GM18867 (cell line): ENCODE measurements around the gene ARF4.

Experiments
- ATAC-seq: cut with Tn5 transposase; IDR thresholded peaks from one replicate; pipeline ENCODE4 v1.9.1; 2021; ENCODE audit warnings: mild to moderate bottlenecking, moderate library complexity; ENCODE audit not compliant: unreplicated experiment

Gene ARF4

DNA sequence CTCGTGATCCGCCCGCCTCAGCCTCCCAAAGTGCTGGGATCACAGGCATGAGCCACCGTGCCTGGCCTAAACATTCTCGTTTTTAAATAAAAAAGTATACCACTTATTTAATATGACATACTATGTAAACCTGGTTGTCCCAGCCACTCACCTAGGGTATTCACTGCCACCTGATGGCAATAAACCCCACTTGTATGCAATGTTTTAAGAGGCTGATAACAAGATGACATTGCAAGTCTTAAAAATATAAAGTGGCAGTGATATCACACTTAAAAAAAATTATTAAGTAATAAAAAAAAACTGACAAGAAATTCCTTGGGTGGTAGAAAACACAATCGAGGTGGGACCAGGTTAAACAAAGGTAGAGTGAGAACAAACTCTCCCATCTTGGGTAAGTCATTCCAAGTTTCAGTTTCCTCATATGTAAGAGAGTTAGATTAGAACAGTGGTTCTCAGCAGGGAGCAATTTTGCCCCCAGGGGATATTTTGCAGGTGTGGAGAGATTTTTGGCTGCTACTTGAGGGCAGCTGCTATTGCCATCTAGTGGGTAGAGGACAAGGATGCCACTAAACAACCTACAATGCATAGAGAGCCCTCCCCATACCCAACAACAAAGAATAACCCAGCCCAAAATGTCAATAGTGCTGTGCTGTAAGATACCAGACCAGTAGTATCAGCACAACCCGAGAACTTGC is 14.5 kb downstream of the ARF4 start:
- ATAC-seq = no peak

DNA sequence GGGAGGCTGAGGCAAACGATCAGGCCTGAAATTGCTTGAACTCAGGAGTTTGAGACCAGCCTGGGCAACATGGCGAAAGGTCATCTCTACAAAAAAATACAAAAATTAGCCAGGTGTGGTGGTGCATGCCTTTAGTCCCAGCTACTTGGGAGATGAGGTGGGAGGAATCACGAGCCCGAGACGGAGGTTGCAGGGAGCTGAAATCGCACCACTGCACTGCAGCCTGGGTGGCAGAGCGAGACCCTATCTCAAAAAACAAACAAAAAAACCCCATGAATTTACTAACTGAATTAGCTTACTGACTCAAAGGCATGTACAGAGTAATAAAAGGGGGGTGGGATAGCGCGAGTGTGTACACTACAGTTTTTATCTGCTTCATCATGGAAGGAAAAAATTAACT is 19.3 kb downstream of the ARF4 start:
- no peak for ATAC-seq

DNA sequence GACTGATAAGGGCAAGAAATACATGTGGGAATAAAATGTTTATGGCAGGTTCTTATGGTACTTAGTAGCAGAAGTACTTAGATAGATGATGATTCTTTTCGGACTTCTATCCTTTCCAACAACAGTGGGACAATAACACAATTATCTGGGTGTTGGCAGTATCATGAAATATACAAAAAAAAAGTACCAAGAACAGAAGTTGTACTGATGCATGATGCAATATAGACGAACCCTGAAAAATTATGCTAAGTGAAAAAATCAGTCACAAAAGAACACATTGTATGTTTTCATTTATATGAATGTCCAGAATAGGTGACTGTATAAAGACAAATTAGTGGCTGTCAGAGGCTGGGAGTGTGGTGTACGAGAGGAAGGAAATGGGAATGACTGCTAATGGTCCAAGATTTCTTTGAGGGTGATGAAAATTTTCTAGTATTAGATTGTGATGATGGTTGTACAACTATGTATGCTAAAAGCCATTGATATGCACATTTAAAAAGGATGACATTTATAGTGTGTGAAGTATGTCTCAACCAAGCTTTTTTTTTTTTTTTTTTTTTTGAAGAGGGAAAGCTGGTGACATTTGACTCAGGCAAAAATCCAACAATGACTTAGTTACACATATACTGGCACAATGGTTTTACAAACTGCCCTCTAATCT is 21.0 kb downstream of the ARF4 start:
- no peak for ATAC-seq

DNA sequence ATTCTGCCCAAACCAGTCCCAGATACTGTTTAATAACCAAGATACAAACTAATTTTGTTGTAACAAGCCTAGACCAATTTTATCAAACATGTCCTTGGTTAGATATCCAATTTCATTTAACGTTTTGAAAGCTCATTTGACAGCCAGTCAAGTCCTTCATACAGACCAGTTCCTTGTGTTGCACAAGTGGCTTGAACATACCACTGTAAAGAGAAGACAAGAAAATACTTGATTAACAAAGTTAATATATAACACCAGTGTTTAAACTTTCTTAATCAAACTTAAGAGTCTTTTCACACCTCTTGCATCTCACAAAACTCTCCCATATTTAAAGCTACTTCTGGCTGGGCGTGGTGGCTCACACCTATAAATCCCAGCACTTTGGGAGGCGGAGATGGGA is 25.0 kb downstream of the ARF4 start:
- ATAC-seq = no peak

DNA sequence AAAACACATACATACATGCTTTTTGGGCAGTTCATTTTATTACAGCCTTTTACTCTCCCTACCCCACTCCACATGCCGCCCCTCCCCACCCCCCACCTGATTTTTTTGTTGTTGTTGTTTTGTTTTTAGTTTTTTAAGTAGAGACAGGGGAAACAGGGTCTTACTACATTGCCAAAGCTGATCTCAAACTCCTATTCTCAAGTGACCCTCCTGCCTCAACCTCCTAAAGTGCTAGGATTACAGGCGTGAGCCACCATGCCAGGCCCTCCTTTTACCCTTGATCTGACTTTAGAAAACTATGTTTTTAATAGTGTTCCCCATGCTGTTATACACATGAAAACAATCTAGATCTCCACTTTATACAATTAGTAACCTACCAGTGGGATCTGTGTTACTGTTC is 26.3 kb downstream of the ARF4 start:
- no peak for ATAC-seq

DNA sequence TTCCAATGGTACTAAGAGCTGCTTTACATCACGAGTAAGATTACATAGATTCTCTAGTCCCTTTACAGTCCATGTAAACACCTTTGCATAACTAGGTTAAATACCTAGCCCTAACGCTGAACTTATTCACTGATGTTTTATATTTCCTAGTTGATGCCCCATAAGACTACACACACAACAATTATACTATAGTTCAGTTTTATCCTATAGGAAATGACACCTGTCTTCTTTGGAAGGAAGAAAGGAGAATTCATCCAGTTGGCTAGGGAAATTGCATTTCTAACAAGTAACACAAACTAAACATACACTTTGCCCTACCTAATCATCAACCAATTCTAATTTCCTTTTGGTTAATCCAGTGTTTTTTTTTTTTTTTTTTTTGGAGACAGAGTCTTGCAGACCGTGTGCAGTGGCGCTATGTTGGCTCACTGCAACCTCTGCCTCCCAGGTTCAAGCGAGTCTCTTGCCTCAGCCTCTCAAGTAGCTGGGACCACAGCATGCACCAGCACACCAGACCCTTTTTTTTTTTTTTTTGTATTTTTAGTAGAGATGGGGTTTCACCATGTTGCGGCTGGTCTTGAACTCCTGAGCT is 27.2 kb downstream of the ARF4 start:
- no peak for ATAC-seq

DNA sequence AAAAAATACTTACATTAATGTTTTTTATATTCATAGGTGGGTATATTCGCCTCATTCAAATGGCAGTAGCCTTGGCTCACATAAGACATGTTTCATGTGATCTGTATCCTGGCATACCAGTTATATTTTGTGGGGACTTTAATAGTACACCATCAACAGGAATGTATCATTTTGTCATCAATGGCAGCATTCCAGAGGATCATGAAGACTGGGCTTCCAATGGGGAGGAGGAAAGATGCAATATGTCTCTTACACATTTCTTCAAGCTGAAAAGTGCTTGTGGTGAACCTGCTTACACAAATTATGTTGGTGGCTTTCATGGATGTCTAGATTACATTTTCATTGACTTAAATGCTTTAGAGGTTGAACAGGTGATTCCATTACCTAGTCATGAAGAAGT is 37.6 kb downstream of the ARF4 start:
- no peak for ATAC-seq

DNA sequence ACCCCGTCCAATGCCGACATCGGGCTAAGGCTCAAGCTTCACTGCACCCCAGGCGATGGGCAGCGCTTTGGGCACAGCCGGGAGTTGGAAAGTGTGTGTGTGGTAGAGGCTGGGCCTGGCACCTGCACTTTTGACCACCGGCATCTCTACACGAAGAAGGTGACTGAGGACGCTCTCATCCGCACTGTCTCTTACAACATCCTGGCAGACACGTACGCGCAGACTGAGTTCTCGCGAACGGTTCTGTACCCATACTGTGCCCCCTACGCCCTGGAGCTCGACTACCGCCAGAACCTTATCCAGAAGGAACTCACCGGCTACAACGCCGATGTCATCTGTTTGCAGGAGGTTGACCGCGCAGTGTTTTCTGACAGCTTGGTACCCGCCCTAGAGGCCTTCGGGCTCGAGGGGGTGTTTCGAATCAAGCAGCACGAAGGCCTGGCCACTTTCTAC is 40.0 kb downstream of the ARF4 start:
- peak; percentile 22 for ATAC-seq

DNA sequence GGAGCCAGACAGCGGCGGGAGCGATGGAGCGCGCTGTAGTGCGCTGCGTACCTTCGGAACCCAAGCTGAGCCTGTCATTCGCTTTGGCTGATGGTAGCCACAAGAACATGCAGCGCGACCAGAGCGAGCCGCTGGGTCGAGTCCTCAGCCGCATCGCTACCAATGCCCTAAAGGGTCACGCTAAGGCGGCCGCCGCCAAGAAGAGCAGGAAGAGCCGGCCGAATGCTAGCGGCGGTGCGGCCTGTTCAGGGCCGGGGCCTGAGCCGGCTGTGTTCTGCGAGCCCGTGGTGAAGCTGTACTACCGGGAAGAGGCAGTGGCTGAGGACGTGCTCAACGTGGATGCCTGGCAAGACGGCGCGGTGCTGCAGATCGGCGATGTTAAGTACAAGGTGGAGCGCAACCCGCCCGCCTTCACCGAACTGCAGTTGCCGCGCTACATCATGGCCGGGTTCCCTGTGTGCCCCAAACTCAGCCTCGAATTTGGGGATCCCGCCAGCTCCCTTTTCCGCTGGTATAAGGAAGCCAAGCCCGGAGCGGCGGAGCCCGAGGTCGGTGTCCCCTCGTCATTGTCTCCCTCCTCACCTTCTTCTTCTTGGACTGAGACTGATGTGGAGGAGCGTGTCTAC is 40.6 kb downstream of the ARF4 start:
- peak; percentile 29 for ATAC-seq

DNA sequence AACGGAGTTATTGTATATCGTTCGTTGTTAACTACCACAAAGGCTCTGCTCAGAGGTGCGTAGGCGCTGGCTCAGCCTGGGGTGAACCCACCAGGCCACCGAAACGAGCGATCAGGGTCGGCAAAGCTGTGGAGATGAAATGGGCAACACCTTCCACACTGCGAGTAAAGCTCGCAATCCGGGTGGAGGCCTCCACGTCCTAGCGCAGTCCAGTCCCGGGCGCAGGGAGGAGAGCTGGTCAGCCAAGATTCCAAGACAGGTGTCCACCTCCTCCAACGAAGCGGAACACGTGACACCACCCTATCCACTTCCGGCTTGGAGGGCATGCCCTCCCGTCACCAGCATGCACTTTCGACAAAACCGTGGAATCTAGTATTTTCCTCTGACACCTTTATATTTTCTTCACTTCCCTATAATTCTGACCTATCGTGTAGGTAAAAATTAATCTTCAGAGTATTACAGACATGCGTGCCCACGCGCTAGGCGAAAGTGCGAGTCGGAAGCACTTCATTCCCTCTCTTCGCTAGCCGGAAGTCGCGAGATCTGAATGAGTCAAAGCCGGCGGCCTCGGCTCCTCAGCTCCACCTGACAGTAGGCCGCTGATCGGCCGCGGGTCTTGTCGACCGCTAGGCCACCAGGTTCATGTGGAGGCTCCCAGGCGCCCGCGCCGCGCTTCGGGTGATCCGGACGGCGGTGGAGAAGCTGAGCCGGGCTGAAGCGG is 41.2 kb downstream of the ARF4 start, which contains the start of gene PDE12:
Gene PDE12, plus strand, starts transcription at position 537 of the 721 bp plus-strand sequence. Its CDS starts 106 bp downstream, at position 643.
- peak; percentile 85 for ATAC-seq

DNA sequence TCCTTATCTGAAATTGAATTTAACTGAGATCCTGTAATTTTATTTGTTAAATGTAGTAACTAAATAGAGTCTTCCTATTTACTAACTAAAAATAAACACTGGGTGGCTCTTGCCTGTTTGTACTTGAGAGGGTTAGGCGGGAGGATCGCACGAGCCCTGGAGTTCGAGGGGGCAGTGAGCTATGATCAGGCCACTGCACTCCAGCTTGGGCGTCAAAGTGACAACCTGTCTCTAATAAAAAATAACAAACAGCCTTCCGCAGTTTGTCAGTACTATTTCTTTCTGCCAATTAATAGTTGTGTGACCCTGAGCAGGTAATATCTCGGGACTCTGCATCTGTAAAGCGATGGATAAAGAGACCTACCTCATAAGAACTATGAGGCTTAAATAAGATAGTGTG is 41.8 kb downstream of the ARF4 start:
- no peak for ATAC-seq

DNA sequence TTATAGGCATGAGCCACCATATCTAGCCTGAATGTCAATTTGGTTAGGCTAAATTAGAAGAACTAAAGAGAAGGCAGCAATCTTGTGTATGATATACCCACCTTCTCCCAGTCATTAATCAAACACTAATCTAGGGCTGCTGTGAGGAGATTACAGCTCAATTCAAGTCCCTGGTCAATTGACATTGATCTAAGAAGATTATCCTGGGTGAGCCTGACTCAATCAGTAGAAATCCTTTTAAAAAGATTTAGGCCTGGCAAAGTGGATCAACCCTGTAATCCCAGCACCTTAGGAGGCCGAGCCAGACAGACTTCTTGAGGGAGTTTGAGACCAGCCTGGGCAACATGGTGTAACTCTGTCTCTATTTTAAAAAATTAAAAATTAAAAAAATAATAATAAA is 50.5 kb downstream of the ARF4 start:
- no peak for ATAC-seq

DNA sequence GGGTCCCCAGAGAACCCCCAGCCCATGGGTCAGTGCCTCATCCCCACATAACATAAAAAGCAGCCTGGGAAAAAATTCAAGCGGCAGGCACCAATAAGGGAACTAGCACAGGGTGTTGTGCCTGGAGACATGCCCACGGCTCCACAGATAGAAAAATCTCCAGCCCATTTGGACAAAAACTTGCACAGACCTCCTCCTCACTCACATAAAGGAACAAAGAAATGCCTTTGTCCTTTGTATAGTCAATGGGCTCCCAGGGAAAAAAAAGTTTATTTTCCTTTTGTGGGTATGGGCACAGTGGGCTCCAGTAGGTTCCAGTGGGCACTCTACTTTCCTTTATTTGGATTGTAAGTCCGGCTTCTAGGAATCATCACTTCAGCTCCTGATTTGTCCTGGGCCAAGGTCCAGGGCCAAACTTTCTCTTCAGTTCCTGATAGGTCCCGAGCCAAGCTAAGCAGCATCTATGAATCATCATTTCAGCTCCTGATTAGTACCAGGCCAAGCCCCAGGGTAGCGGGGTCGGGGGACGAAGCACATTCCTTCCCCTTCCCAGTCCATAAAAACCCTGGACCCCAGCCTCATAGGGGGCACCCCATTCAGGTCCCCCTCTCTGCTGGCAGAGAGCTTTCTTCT is 51.4 kb downstream of the ARF4 start:
- no peak for ATAC-seq

DNA sequence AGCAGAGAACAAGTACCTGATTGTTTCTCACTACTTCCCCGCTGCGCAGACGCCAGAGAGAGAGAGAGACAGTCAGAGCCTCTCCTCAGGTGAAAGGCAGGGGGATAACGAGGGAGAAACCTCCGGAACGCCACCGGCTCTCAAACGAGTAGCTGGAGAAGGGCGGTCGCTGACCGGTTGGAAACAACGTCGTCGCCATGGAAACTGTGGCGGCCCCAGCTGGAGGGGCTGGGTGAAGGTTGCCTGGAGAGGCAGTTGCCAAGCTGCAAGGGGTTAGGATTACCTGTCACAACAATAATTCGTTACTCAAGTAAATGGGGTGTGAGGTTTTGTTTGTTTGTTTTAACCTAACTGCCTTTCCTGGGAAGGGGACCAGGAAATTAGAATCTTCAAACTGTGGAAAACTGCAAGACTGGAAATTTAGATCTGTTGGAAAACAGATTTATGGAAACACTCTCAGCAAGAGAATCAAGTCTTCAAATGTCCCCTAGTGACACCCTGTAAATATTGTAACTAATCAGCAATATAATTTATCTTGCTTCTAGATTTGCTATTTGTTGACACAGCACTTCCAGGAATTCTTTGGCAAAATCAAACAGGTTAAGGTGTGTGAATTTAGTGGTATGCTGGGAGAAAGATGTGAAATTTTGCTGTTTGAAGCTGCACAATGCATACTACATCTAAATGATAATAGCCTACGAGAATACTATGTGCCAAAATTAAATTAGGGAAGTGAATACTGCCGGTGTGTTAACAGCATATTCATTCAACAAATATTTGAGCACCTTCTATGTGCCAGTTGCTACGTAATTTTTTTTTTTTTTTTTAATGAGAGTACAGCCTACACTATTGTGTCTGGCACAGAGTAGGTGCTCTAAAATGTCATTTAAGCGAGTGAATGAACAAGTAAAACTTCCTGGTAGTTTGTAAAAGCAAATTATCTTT is 52.7 kb downstream of the ARF4 start, which contains the start of gene DNAH12:
Gene DNAH12, minus strand, starts transcription at position 164 of the 945 bp plus-strand sequence. CDS start 1,474 bp downstream, outside the sequence.
- no peak for ATAC-seq

DNA sequence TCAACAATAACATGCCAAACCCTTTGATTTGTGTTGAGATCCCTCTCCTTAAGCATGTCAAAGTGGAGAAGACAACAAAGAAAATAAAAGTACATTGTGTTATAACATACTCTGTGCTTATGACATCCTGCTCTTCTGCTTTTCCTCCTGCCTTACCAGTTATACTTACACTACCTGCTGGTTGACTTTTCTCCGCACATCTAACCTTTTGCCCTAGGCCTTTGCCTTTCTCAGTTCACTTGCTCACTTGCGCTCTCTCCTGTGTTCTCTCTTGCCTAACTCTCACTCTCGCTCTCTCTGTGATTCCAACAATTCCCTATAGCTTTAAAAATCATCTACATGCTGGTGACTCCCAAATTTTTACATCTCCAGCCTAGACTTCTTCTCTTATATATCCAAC is 58.7 kb downstream of the ARF4 start:
- ATAC-seq = no peak

DNA sequence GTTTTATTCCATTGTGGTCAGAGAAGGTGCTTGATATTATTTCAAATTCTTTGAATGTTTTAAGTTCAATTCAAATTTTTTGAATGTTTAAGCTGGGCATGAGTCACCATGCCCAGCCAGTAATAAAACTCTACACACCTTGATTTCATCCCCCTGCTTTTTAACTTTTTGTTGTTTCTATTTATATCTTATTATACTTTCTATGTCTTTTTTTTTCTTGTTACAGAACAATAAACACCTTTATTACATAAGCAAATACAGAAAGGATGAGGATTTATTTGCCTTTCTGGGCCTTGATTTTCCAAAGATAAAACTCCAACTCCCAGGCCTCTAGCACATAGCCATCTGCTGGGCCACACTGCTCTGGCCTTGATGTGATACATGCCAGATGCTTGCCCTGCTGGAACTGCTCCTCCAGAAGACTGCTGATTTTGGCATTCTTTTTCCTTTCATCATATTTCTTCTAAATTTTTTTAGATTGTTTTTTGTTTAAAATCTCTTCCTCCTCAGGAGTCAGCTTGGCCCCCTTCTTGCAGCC is 67.0 kb downstream of the ARF4 start:
- no peak for ATAC-seq
